Posterior vena cava (tissue), 2 donors: ENCODE measurements around the gene MIEF2. TPM values are rescaled to one million over a fixed set of nuclear protein-coding genes. Genes with fewer than 3 reads are reported as not detected.

Experiments
- DNase-seq: peaks from one replicate; pipeline ENCODE4 v3.0.0-alpha.2; 2020; ENCODE audit warnings: low spot score
- intact Hi-C, 2 donors: fragments of 100-400 bp; cut with DNase I; formaldehyde crosslinking; loops; one replicate each; pipeline versions ENCODE4 v1.14.1 to v1.14.2; 2022 to 2023
- total RNA-seq, 2 donors: library from RNA; stranded (reverse); fragmentation: NEBNext Ultra II Directional; extraction: Animal tissue kit (Norgen Biotek cat#: 25700); gene quantifications; one replicate each; pipeline ENCODE4 v1.2.1, GENCODE V29; 2021
- donor health status: DM: yes; HTN: yes; CAD: no.
- donor health status: DM: yes; HTN: yes; CAD: no.

MIEF2 gene
- total RNA-seq, 2 donors from 2014 or later = 7.7 to 11.3 TPM

DNA sequence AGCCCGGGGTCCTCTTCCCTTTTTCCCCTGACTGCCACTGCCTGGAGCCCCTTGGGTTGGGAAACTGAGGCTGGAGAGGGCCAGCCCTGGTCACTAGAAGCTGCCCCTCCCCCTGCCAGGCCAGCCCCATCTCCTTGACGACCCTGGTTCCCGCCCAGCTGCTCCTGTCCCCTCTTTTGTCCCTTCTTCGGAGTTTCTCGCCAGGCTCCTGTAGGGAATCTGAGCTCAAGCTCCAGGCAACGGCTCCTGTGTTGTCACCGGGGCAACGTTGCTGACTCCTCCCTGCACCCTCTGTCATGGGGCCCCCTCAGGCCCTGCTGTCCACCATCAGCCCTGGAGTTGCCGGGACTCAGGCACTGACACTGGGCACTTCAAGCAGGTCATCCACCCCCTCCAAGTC, 29.3 kb upstream of the MIEF2 start:
- DNase-seq = no peak
- intact Hi-C loops = no loop called here

GRCh38 chr17:18233803-18234518, 26.5 kb upstream of the MIEF2 start:
- intact Hi-C loops = loop anchor here in 1 of 2 donors (1.0 kb wide), 1 partner anchor 21 kb away; no protein-coding TSS in a partner anchor
- DNase-seq = no peak

GRCh38 chr17:18234853-18235380, 25.5 kb upstream of the MIEF2 start:
- intact Hi-C loops = no loop called here
- DNase-seq = no peak

DNA sequence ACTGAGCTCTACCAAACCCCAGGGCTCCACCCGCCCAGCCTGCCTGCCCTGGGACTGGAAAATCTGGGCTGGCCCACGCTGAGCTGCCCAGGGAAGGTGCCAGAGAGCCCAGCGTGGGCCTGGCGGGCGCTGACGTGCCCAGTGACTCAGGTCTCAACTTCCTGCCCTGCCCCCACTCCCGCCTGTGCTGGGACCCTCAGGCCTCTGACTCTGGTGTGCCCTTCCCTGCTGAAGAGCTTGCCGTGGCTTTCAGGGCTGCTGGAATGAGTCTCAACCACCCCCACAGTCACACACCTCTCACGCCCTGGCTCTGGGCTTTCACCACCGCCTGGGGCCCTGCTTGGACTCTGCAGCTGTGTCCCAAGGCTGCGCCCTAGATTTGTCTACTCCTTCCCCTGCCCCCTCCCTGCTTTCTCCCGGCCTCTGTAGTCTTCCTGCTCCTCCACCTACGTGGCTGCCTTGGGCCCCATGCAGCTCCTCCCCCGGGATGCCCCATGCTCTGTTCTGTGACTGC, 24.7 kb upstream of the MIEF2 start:
- no peak for DNase-seq
- intact Hi-C loops = no loop called here

- no peak for DNase-seq
- intact Hi-C loops = no loop called here
Measured at GRCh38 chr17:18236494-18236893, 24.0 kb upstream of the MIEF2 start.

DNA sequence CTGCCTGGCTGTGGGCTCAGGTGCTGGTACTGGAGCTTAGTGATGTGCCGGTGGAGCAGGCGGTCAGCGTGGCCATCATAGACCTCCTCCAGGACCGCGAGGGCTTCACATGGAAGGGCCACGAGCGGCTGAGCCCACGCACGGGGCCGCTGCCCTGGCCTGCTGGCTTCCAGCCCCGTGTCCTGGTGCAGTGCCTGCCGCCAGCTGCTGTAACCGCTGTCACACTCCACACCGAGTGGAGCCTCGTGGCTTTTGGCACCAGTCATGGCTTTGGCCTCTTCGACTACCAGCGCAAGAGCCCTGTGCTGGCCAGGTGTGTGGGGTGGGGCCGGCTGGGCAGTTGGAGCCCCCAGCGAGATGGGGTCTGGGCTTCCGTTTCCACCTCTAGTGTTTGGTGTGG, 23.0 kb upstream of the MIEF2 start:
- intact Hi-C loops = no loop called here
- no peak for DNase-seq

GRCh38 chr17:18238299-18238698, 22.2 kb upstream of the MIEF2 start:
- intact Hi-C loops = no loop called here
- DNase-seq = no peak

DNA sequence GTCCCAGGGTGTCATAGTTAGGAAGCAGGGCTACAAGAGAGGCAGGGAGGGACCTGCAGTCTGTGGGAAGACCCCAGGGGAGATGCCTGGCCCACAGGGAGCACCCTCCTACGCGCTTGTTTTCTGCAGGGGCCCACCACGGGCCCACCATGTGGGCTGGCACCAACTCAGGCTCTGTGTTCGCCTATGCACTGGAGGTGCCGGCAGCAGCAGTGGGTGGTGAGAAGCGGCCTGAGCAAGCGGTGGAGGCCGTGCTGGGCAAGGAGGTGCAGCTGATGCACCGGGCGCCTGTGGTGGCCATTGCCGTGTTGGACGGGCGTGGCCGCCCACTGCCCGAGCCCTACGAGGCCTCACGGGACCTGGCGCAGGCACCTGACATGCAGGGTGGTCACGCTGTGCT, 20.0 kb upstream of the MIEF2 start:
- intact Hi-C loops = loop anchor here in 1 of 2 donors (10.0 kb wide), 1 partner anchor 84 kb away; no protein-coding TSS in a partner anchor
- no peak for DNase-seq

DNA sequence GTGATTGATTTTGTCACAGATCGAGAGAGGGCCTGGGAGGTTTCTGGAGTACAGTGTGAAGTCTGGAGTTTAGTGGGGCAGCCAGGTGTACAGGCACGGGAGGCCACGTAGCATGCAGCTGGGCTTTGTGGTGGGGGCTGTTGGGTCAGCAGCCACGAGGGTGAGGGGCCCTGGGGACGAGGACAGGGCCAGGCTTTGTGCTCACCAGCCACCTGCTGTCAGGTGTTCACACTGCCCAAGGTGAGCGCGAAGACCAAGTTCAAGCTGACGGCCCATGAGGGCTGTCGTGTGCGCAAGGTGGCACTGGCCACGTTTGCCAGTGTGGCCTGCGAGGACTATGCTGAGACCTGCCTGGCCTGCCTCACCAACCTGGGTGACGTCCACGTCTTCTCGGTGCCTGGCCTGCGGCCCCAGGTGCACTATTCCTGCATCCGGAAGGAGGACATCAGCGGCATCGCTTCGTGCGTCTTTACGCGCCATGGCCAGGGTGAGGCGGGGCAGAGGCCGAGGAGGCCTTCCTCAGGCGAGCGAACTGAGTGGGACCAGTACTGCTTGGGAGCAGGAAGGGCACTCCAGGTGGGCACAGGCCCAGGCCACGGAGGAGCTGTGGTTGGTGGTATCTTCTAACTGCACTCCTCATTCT, 19.1 kb upstream of the MIEF2 start:
- intact Hi-C loops = loop anchor here in 1 of 2 donors (10.0 kb wide), 1 partner anchor 83 kb away; no protein-coding TSS in a partner anchor
- no peak for DNase-seq

- DNase-seq = no peak
- intact Hi-C loops = loop anchor here in 1 of 2 donors (10.0 kb wide), 1 partner anchor 80 kb away; no protein-coding TSS in a partner anchor
Measured at GRCh38 chr17:18245038-18245776, 15.3 kb upstream of the MIEF2 start.

- no peak for DNase-seq
- intact Hi-C loops = loop anchor here in 1 of 2 donors (10.0 kb wide), 1 partner anchor 79 kb away; no protein-coding TSS in a partner anchor
Measured at GRCh38 chr17:18246109-18246725, 14.2 kb upstream of the MIEF2 start.

DNA sequence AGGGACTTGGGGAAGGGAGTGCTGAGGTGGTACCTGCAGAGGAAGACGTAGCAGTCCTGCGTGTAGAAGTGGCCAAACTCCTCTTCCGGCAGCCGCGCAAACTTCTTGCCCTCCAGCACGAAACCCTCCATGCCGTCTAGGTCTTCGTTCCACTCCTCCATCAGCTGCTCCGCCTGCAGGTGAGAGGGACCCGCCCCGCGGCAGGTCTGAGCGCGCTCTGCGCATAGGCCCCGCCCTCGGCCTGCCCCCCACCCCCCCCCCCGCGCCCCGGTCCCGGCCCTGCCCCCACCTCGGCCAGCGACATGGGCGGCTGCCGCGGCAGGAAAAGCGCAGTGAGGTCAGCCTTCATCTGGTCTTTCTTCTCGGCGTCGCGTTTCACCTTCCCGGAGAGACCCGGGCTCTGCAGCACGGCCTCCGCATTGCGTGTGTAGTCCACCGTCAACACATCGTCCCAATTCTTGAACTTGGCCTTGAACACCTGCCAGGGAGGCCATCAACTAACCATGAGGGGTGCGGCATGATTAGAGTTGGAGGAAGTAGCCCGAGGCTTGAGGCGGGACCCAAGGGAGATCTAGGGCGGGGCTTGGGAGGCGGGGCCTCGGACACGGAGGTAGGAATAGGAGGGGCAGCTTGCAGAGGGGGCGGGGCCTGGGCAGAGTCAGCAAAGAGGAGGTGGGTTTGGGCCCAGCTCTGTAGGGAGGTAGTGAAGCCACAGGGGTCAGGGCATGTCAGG, 13.4 kb upstream of the MIEF2 start:
- intact Hi-C loops = loop anchor here in 1 of 2 donors (10.0 kb wide), 1 partner anchor 78 kb away; no protein-coding TSS in a partner anchor
- DNase-seq = no peak

- no peak for DNase-seq
- intact Hi-C loops = loop anchor here in 1 of 2 donors (10.0 kb wide), 1 partner anchor 77 kb away; no protein-coding TSS in a partner anchor
Measured at GRCh38 chr17:18247613-18248001, 12.9 kb upstream of the MIEF2 start.

GRCh38 chr17:18248300-18248731, 12.1 kb upstream of the MIEF2 start:
- no peak for DNase-seq
- intact Hi-C loops = loop anchor here in 1 of 2 donors (10.0 kb wide), 1 partner anchor 76 kb away; no protein-coding TSS in a partner anchor

DNA sequence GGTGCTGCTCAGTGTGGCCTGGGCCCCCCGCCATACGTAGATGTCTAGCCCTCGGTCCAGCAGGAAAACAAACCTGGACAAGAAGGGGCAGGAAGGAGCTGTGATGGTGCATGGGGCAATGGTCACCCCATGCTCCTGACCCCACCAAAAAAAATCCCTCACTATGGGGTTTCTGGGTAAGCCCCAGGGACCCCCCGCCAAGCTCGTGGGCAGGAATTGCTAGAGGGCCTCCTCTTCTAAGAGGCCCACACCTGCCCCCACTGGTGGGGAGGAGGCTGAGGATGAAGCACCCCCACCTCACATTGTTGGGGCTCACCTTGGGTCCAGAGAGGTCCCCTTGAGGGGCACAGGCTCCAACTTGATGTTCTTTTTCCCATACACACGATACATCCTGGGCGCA, 11.7 kb upstream of the MIEF2 start:
- intact Hi-C loops = loop anchor here in 1 of 2 donors (10.0 kb wide), 1 partner anchor 76 kb away; no protein-coding TSS in a partner anchor
- DNase-seq = no peak

DNA sequence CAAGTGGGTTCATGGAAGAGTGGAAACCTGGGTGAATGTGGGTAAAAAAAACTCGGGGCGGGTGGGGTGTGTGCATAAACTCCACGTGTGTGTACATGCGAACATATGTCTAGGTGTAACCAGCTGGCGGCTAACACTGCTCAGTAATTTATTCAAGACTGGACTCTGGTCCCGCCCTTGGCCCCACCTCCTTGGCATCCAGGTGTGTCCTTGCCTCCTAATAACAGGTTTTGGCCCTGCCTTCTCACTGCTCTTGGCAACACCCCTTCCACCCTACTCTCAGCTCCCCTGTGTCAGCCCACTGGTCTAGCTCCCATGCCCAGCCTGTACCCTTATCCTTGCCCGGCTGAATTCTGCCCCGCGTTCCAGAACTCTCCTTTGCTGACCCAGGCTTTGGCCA, 10.2 kb upstream of the MIEF2 start:
- intact Hi-C loops = no loop called here
- no peak for DNase-seq

DNA sequence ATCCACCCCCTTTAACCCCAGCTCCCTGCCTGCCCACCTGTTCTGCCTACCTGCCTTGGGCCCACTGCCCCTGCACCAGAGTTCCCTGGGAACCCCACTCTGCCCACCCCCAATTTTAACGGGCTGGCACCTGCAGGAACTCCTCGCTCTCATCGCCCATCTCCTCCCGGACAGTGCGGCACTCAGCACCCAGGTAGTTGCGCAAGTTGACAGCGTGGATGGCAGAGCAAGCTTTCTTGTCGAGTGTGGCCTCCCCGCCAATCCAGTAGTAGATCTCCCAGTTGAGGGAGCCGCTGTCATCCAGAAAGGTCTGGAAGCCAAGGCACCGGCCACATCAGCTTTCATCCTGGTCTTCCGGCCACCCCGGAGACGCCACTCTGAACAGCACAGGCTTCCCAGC, 9.8 kb upstream of the MIEF2 start:
- no peak for DNase-seq
- intact Hi-C loops = no loop called here

GRCh38 chr17:18251204-18251603, 9.3 kb upstream of the MIEF2 start:
- intact Hi-C loops = no loop called here
- no peak for DNase-seq
